Activated naive CD8-positive, alpha-beta T cell (primary cell): ENCODE measurements around the gene AKAP13.
A peak's percentile ranks its signal among the peaks of the same experiment; 100 is the strongest.

ENCODE experiments used
- H3K27ac Mint-ChIP-seq: one replicate; pipeline ENCODE4 v1.8.0; 2021; ENCODE audit warnings: mixed read lengths
- H3K27me3 Mint-ChIP-seq: one replicate; pipeline ENCODE4 v1.8.0; 2021; ENCODE audit warnings: mixed read lengths
- H3K36me3 Mint-ChIP-seq: one replicate; pipeline ENCODE4 v1.8.0; 2021; ENCODE audit warnings: mixed read lengths
- H3K4me1 Mint-ChIP-seq: one replicate; pipeline ENCODE4 v1.8.0; 2021; ENCODE audit warnings: low read depth, mixed read lengths
- H3K4me3 Mint-ChIP-seq: one replicate; pipeline ENCODE4 v1.8.0; 2021; ENCODE audit warnings: mild to moderate bottlenecking, mixed read lengths
- H3K9me3 Mint-ChIP-seq: one replicate; pipeline ENCODE4 v1.8.0; 2021; ENCODE audit warnings: low read depth, mixed read lengths

The AKAP13 gene

GRCh38 chr15:85772668-85773067 is 392.3 kb downstream of the AKAP13 start:
- no peaks in the 10 kb centered on the region for H3K27me3 Mint-ChIP-seq

GRCh38 chr15:85773249-85773648 is 392.8 kb downstream of the AKAP13 start:
- no peaks in the 10 kb centered on the region for H3K27me3 Mint-ChIP-seq
- no peak overlapping the region for H3K27ac Mint-ChIP-seq
- no peak overlapping the region for H3K4me3 Mint-ChIP-seq
- no peaks in the 10 kb centered on the region for H3K36me3 Mint-ChIP-seq
- peaks cover 6% of the 10 kb centered on the region for H3K4me1 Mint-ChIP-seq
- H3K9me3 Mint-ChIP-seq = no peaks in the 10 kb centered on the region

More at GRCh38 chr15:85772668-85773067, 392.3 kb downstream of the AKAP13 start:
- no peak overlapping the region for H3K27ac Mint-ChIP-seq
- no peaks in the 10 kb centered on the region for H3K9me3 Mint-ChIP-seq
- H3K4me3 Mint-ChIP-seq = no peak overlapping the region
- peaks cover 3% of the 10 kb centered on the region for H3K4me1 Mint-ChIP-seq
- no peaks in the 10 kb centered on the region for H3K36me3 Mint-ChIP-seq

GRCh38 chr15:85773970-85774369 is 393.6 kb downstream of the AKAP13 start:
- no peaks in the 10 kb centered on the region for H3K36me3 Mint-ChIP-seq
- no peaks in the 10 kb centered on the region for H3K9me3 Mint-ChIP-seq
- no peak overlapping the region for H3K4me3 Mint-ChIP-seq

GRCh38 chr15:85777250-85778106 is 397.1 kb downstream of the AKAP13 start:
- no peak overlapping the region for H3K4me3 Mint-ChIP-seq
- H3K36me3 Mint-ChIP-seq = no peaks in the 10 kb centered on the region
- H3K9me3 Mint-ChIP-seq = no peaks in the 10 kb centered on the region
- H3K27me3 Mint-ChIP-seq = no peaks in the 10 kb centered on the region
- no peak overlapping the region for H3K27ac Mint-ChIP-seq
- H3K4me1 Mint-ChIP-seq = peaks cover 18% of the 10 kb centered on the region

More at GRCh38 chr15:85773970-85774369, 393.6 kb downstream of the AKAP13 start:
- Mint-ChIP-seq H3K27ac (no peak overlapping the region), H3K27me3 (no peaks in the 10 kb centered on the region), H3K4me1 (peaks cover 6% of the 10 kb centered on the region)

- peaks cover 18% of the 10 kb centered on the region for H3K4me1 Mint-ChIP-seq
- H3K36me3 Mint-ChIP-seq = no peaks in the 10 kb centered on the region
- H3K4me3 Mint-ChIP-seq = no peak overlapping the region
- H3K9me3 Mint-ChIP-seq = no peaks in the 10 kb centered on the region
- no peaks in the 10 kb centered on the region for H3K27me3 Mint-ChIP-seq
- no peak overlapping the region for H3K27ac Mint-ChIP-seq
These were observed 397.8 kb downstream of the AKAP13 start for GRCh38 chr15:85778107-85778776.

- H3K4me1 Mint-ChIP-seq = peaks cover 22% of the 10 kb centered on the region
- H3K9me3 Mint-ChIP-seq = no peaks in the 10 kb centered on the region
- no peak overlapping the region for H3K4me3 Mint-ChIP-seq
- no peaks in the 10 kb centered on the region for H3K27me3 Mint-ChIP-seq
- H3K36me3 Mint-ChIP-seq = no peaks in the 10 kb centered on the region
- no peak overlapping the region for H3K27ac Mint-ChIP-seq
These were observed 398.8 kb downstream of the AKAP13 start for GRCh38 chr15:85779249-85779648.

- peaks cover 32% of the 10 kb centered on the region for H3K4me1 Mint-ChIP-seq
- H3K27ac Mint-ChIP-seq = no peak overlapping the region
- no peaks in the 10 kb centered on the region for H3K36me3 Mint-ChIP-seq
- no peaks in the 10 kb centered on the region for H3K27me3 Mint-ChIP-seq
- no peak overlapping the region for H3K4me3 Mint-ChIP-seq
- H3K9me3 Mint-ChIP-seq = no peaks in the 10 kb centered on the region
These were observed 400.0 kb downstream of the AKAP13 start for GRCh38 chr15:85780225-85780985.

- H3K36me3 Mint-ChIP-seq = no peaks in the 10 kb centered on the region
These were observed 400.7 kb downstream of the AKAP13 start for GRCh38 chr15:85781099-85781498.

GRCh38 chr15:85782064-85782463 is 401.7 kb downstream of the AKAP13 start:
- H3K27me3 Mint-ChIP-seq = no peaks in the 10 kb centered on the region
- peaks cover 44% of the 10 kb centered on the region for H3K4me1 Mint-ChIP-seq
- no peaks in the 10 kb centered on the region for H3K9me3 Mint-ChIP-seq
- no peaks in the 10 kb centered on the region for H3K36me3 Mint-ChIP-seq
- H3K4me3 Mint-ChIP-seq = no peak overlapping the region
- no peak overlapping the region for H3K27ac Mint-ChIP-seq

More at GRCh38 chr15:85781099-85781498, 400.7 kb downstream of the AKAP13 start:
- Mint-ChIP-seq H3K27me3 (no peaks in the 10 kb centered on the region), H3K27ac (no peak overlapping the region), H3K4me3 (no peak overlapping the region), H3K9me3 (no peaks in the 10 kb centered on the region), H3K4me1 (peaks cover 39% of the 10 kb centered on the region)

GRCh38 chr15:85785887-85786780 is 405.7 kb downstream of the AKAP13 start:
- Mint-ChIP-seq H3K27ac (peak overlapping the region; percentile 77), H3K4me3 (peak overlapping the region; percentile 38), H3K27me3 (no peaks in the 10 kb centered on the region), H3K9me3 (no peaks in the 10 kb centered on the region), H3K36me3 (no peaks in the 10 kb centered on the region), H3K4me1 (peaks cover 48% of the 10 kb centered on the region)

- peaks cover 48% of the 10 kb centered on the region for H3K4me1 Mint-ChIP-seq
These were observed 406.3 kb downstream of the AKAP13 start for GRCh38 chr15:85786781-85787114.

GRCh38 chr15:85788771-85789495 is 408.5 kb downstream of the AKAP13 start:
- H3K4me1 Mint-ChIP-seq = peaks cover 56% of the 10 kb centered on the region
- no peaks in the 10 kb centered on the region for H3K9me3 Mint-ChIP-seq
- no peaks in the 10 kb centered on the region for H3K27me3 Mint-ChIP-seq
- no peak overlapping the region for H3K27ac Mint-ChIP-seq
- no peaks in the 10 kb centered on the region for H3K36me3 Mint-ChIP-seq
- H3K4me3 Mint-ChIP-seq = no peak overlapping the region

More at GRCh38 chr15:85786781-85787114, 406.3 kb downstream of the AKAP13 start:
- no peak overlapping the region for H3K27ac Mint-ChIP-seq
- H3K9me3 Mint-ChIP-seq = no peaks in the 10 kb centered on the region
- no peak overlapping the region for H3K4me3 Mint-ChIP-seq
- no peaks in the 10 kb centered on the region for H3K36me3 Mint-ChIP-seq
- H3K27me3 Mint-ChIP-seq = no peaks in the 10 kb centered on the region

GRCh38 chr15:85789496-85789875 is 409.1 kb downstream of the AKAP13 start:
- Mint-ChIP-seq H3K36me3 (no peaks in the 10 kb centered on the region), H3K27ac (no peak overlapping the region), H3K9me3 (no peaks in the 10 kb centered on the region), H3K27me3 (no peaks in the 10 kb centered on the region), H3K4me1 (peaks cover 55% of the 10 kb centered on the region), H3K4me3 (no peak overlapping the region)
